Activated T-cell treated with anti-CD3 and anti-CD28 coated beads, Interleukin-2, amount 50 U/mL, for 72 hours (primary cell): ENCODE results near the gene RPS27A. TPM values are rescaled to one million over a fixed set of nuclear protein-coding genes. Genes with fewer than 3 reads are reported as not detected.
"Not testable (repeated sequence)": the region's sequence is repeated elsewhere in the genome, so short reads cannot be mapped to it uniquely, and the experiment has no call there.

Experiments used
- ATAC-seq, 2 donors: fragments of 150-1000 bp; cut with Tn5 transposase; replicated peaks in 1 of 2; 2 replicates each; pipeline ENCODE4 v1.10.0; 2021; ENCODE audit warnings: moderate library complexity in 2 of 2, mild to moderate bottlenecking in 1 of 2
- DNase-seq, 2 donors: peaks; one replicate each; pipeline ENCODE4 v3.0.0; 2021 to 2022; ENCODE audit warnings: mixed read lengths in 1 of 2
- H3K27ac Mint-ChIP-seq: one replicate; pipeline ENCODE4 v1.8.0; 2022; ENCODE audit warnings: mild to moderate bottlenecking, moderate library complexity, mixed read lengths
- H3K27me3 Mint-ChIP-seq: one replicate; pipeline ENCODE4 v1.8.0; 2022; ENCODE audit warnings: low read depth, mixed read lengths
- H3K36me3 Mint-ChIP-seq, 2 donors: one replicate each; pipeline ENCODE4 v1.8.0; 2022; ENCODE audit warnings: mixed read lengths in 2 of 2, mild to moderate bottlenecking in 1 of 2; ENCODE audit not compliant: insufficient read depth in 2 of 2
- H3K4me1 Mint-ChIP-seq: one replicate; pipeline ENCODE4 v1.8.0; 2022; ENCODE audit warnings: low read depth, mixed read lengths
- H3K4me3 Mint-ChIP-seq, 2 donors: one replicate each; pipeline ENCODE4 v1.8.0; 2022; ENCODE audit warnings: mild to moderate bottlenecking in 2 of 2, mixed read lengths in 2 of 2, moderate library complexity in 2 of 2
- H3K9me3 Mint-ChIP-seq, 2 donors: one replicate each; pipeline ENCODE4 v1.8.0; 2022; ENCODE audit warnings: mixed read lengths in 2 of 2
- total RNA-seq, 2 donors: library from RNA; stranded (reverse); gene quantifications; one replicate each; pipeline ENCODE4 v1.2.3, GENCODE V29; 2022

Gene RPS27A
- total RNA-seq, 2 donors from 2014 or later, result 1,242 to 1,391 TPM

DNA sequence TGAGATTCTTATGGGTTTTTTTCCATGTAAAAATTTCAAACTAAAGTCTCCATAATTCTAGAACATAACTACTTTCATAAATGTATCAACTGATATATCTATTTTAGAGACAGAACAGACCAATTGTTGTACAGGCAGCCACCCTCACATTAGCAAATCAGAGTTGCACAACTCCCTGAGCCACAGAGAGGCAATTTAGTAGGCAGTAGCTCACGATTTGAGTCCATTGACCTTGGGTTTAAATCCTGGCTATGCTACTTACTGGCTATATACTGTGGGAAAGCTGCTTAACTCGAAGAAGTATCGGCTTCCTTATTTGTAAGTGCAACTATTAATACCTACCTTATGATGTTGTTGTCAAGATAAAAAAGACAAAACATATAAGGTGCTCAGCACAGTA is 20.3 kb downstream of the RPS27A start:
- no peak for DNase-seq
- H3K36me3 Mint-ChIP-seq, result peaks cover 2 to 11% of the 10 kb centered on the region in 2 donors
- H3K4me3 Mint-ChIP-seq, result no peak overlapping the region
- ATAC-seq, result no peak
- H3K4me1 Mint-ChIP-seq, result no peaks in the 10 kb centered on the region
- no peak overlapping the region for H3K27ac Mint-ChIP-seq
- no peaks in the 10 kb centered on the region for H3K27me3 Mint-ChIP-seq
- no peaks in the 10 kb centered on the region for H3K9me3 Mint-ChIP-seq

DNA sequence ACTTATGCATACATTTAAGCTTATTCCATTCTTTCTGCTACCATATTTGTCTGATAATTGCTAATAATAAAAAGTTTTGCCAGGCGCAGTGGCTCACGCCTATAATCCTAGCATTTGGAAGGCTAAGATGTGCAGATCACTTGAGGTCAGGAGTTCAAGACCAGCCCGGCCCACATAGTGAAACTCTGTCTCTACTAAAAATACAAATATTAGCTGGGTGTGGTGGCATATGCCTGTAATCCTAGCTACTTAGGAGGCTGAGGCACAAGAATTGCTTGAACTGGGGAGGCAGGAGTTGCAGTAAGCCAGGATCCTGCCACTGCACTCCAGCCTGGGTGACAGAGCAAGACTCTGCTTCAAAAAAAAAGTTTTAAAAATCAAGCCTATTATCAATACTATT is 27.1 kb downstream of the RPS27A start:
- not testable (repeated sequence) for H3K9me3 Mint-ChIP-seq, ATAC-seq, H3K27ac Mint-ChIP-seq, H3K4me3 Mint-ChIP-seq, DNase-seq, H3K27me3 Mint-ChIP-seq, H3K4me1 Mint-ChIP-seq
- H3K36me3 Mint-ChIP-seq, result peaks cover 1 to 15% of the 10 kb centered on the region in 2 donors

DNA sequence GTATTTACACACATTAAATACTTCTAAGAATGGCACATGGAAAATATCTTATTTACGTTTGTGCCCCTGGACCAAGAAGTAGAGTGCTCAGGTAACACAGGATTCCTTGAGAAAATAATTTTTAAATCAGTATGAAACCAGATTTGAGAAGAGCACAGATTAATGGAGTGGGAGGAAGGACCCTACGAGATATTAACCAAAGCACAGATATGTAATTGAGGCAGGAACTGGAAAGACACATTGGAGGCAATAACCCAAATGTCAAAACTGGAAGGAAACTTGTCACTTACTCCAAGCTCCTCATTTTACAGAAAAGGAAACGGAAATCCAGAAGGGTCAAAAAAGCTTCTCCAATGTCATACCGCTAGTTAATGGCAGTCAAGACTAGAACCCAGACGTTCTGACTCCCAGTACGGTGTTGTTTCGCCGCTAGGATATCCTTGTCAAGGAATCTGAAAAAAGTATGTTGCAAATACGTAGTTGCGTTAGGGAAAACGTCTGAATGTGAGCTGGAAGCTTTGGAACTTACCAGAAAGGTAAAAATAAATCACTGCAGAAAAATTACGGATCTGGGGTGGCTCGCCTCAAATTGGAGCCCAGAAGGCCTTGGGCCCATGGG is 35.9 kb downstream of the RPS27A start:
- H3K9me3 Mint-ChIP-seq, result no peaks in the 10 kb centered on the region
- no peak for ATAC-seq
- no peak for DNase-seq
- peak overlapping the region; percentile 98 to 100 for H3K4me3 Mint-ChIP-seq
- no peaks in the 10 kb centered on the region for H3K27me3 Mint-ChIP-seq
- H3K36me3 Mint-ChIP-seq, result peaks cover 2 to 11% of the 10 kb centered on the region in 2 donors
- peaks cover 23% of the 10 kb centered on the region for H3K4me1 Mint-ChIP-seq
- peak overlapping the region; percentile 100 for H3K27ac Mint-ChIP-seq

DNA sequence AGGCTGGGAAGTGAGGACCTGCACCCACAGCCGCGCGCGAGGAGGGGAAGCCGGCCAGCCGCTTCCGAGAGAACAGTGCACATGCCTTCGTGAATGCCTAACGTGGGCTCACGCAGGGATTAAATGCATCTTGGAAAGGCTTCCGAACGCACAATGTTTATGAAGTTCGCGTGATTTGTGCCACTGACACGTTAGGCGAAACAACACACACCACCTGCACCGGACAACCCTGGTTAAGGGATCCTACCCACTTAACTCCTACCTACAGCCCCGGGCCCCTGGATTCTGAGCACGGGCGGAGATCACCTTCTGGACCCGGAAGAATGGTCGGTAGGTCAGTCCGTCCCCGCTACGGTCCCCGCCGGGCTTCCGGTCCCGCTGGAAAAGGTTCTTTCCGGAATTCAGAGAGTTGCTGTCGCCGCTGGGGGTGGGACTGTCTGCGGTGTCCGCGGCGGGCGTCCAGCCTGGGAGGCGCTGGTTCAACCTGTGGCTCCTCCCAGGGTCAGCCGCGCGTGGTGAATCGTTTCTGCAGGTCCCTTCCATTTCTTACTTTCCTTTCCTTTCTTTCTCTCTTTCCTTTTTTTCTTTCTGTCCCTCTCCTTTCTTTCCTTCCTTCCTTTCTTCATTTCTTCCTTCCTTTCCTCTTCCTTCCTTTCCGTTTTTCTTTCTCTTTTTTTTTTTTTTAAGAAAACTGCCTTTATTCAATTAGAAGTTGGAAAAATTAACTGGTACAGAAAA is 36.6 kb downstream of the RPS27A start, which contains the start of gene MTIF2:
Gene MTIF2, minus strand, starts transcription at position 325 of the 738 bp plus-strand sequence. CDS start 5,373 bp downstream, outside the sequence.
- peak; percentile 99 for ATAC-seq
- no peaks in the 10 kb centered on the region for H3K27me3 Mint-ChIP-seq
- H3K27ac Mint-ChIP-seq, result peak within 1 kb of the TSS; percentile 100
- no peaks in the 10 kb centered on the region for H3K9me3 Mint-ChIP-seq
- DNase-seq, result peak; percentile 92 to 94
- peaks cover 2 to 7% of the 10 kb centered on the region in 2 donors for H3K36me3 Mint-ChIP-seq
- peaks cover 23% of the 10 kb centered on the region for H3K4me1 Mint-ChIP-seq
- peak within 1 kb of the TSS; percentile 98 to 100 for H3K4me3 Mint-ChIP-seq

DNA sequence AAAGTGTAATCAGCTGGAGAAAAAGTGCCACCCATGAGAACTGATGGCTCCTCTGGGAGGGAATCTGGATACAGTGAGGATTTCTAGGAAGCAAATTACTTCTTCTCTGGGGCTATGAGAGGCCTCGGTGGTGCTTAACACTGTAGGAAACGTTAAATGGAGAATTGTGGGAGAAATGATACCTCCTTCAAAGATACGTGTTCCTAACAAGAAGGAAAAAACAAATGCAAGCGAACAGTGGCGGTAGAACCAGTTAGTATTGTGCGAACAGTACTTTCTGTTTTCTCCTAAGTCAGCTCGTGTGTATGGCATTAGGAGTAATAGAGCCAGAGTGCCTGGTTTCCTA is 37.1 kb downstream of the RPS27A start:
- H3K36me3 Mint-ChIP-seq, result peaks cover 2 to 5% of the 10 kb centered on the region in 2 donors
- peak overlapping the region; percentile 100 for H3K27ac Mint-ChIP-seq
- DNase-seq (no peak), ATAC-seq (no peak)
- peak overlapping the region; percentile 98 to 100 for H3K4me3 Mint-ChIP-seq
- no peaks in the 10 kb centered on the region for H3K9me3 Mint-ChIP-seq
- no peaks in the 10 kb centered on the region for H3K27me3 Mint-ChIP-seq
- peaks cover 23% of the 10 kb centered on the region for H3K4me1 Mint-ChIP-seq

DNA sequence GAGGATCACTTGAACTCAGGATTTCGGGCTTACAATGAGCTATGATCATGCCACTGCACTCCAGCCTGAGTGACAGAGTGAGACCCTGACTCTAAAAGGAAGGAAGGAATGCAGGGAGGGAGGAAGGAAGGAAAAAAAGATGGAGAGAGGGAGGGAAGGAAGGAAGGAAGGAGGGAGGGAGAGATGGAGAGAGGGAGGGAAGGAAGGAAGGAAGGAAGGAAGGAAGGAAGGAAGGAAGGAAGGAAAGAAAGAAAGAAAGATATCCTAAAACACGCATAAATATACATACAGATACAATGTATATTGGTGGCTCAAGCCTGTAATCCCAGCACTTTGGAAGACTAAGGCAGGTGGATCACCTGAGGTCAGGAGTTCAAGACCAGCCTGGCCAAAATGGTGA is 41.9 kb downstream of the RPS27A start:
- not testable (repeated sequence) for H3K9me3 Mint-ChIP-seq, DNase-seq, H3K36me3 Mint-ChIP-seq, H3K27me3 Mint-ChIP-seq, H3K4me3 Mint-ChIP-seq, H3K27ac Mint-ChIP-seq, ATAC-seq
- H3K4me1 Mint-ChIP-seq, result peaks cover 10% of the 10 kb centered on the region

DNA sequence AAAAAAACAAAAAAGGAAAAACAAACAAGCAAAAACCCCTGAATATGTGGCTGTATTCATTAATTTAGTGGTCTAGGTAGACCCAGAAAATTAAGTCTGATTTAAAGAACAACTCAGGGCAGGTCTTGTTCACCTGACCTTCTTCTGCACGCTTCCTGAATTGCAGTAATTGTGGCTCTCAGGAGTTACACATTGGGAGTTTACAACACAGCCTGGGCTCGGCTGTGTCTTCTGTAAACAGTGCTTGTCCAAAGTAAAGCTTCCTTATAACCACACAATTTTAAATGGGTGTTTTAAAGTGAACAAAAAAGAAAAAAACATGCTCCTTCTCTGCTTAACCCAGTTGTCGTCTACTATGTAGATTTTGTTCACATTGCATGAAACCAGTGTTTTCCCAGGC is 44.8 kb downstream of the RPS27A start:
- peaks cover 9% of the 10 kb centered on the region for H3K4me1 Mint-ChIP-seq
- H3K9me3 Mint-ChIP-seq, result no peaks in the 10 kb centered on the region
- ATAC-seq (no peak), DNase-seq (no peak)
- H3K36me3 Mint-ChIP-seq, result no peaks in the 10 kb centered on the region
- no peaks in the 10 kb centered on the region for H3K27me3 Mint-ChIP-seq
- H3K4me3 Mint-ChIP-seq, result no peak overlapping the region
- no peak overlapping the region for H3K27ac Mint-ChIP-seq

DNA sequence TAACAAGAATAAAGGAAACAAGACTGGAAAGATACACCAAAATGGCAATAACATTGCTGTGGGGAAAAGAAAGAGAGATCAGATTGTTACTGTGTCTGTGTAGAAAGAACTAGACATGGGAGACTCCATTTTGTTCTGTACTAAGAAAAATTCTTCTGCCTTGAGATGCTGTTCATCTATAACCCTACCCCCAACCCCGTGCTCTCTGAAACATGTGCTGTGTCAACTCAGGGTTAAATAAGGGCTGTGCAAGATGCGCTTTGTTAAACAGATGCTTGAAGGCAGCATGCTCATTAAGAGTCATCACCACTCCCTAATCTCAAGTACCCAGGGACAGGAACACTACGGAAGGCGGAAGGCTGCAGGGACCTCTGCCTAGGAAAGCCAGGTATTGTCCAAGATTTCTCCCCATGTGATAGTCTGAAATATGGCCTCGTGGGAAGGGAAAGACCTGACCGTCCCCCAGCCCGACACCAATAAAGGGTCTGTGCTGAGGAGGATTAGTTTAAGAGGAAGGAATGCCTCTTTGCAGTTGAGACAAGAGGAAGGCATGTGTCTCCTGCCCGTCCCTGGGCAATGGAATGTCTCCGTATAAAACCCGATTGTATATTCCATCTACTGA is 46.8 kb downstream of the RPS27A start:
- not testable (repeated sequence) for H3K4me3 Mint-ChIP-seq, ATAC-seq, H3K9me3 Mint-ChIP-seq, DNase-seq, H3K36me3 Mint-ChIP-seq, H3K27ac Mint-ChIP-seq, H3K27me3 Mint-ChIP-seq
- peaks cover 18% of the 10 kb centered on the region for H3K4me1 Mint-ChIP-seq

DNA sequence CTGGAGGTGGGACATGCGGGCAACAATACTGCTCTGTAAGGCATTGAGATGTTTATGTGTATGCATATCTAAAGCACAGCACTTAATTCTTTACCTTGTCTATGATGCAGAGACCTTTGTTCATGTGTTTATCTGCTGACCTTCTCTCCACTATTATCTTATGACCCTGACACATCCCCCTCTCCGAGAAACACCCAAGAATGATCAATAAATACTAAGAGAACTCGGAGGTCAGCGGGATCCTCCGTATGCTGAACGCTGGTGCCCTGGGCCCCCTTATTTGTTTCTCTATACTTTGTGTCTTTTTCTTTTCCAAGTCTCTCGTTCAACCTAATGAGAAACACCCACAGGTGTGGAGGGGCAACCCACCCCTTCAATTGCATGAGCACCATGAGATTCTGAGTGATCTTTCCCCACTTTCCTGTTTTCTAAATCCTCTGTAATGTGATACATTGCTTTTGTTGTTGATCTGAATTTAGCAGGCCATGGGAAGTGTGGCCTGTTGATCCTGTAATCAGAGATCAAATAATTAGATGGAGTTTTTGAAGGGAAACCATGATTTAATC is 47.5 kb downstream of the RPS27A start:
- DNase-seq, H3K4me3 Mint-ChIP-seq, H3K9me3 Mint-ChIP-seq, H3K27ac Mint-ChIP-seq, ATAC-seq, H3K36me3 Mint-ChIP-seq, H3K27me3 Mint-ChIP-seq: not testable (repeated sequence)
- H3K4me1 Mint-ChIP-seq, result peaks cover 21% of the 10 kb centered on the region

DNA sequence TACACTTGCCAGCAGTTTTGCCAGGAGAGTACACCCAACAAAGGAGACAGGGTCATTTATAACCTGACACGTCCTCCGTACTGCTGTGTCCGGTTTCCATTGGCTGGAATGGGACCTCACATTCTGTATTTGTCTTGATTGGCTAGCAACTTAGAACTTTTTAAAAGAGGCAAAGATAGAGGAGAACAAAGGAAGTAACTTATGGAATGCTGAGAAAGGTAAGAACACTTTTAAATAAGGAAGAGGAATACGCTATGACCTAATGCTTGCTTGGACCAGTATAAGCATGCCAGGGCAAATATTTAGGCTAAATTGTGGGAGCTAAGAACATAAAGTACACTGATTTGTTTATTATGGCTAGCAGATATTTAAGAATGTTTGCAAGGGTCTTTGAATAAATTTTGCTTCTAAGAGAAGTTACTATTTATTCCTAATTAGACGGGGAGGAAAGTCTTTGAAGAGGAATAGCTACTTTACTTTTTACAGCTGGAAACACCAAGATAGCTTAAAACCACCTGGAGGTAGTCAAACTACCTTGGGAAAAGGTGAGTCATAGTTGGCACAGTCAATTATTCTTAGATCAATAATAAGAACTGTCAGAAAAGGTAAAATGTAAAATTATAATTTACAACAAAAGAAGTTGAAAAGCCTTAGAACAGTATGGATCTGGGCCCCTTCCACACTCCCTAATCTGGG is 48.5 kb downstream of the RPS27A start:
- not testable (repeated sequence) for DNase-seq, H3K36me3 Mint-ChIP-seq, ATAC-seq, H3K27me3 Mint-ChIP-seq, H3K9me3 Mint-ChIP-seq
- H3K4me3 Mint-ChIP-seq, result peak overlapping the region; percentile 41 to 79
- peak overlapping the region; percentile 40 for H3K27ac Mint-ChIP-seq
- peaks cover 24% of the 10 kb centered on the region for H3K4me1 Mint-ChIP-seq

DNA sequence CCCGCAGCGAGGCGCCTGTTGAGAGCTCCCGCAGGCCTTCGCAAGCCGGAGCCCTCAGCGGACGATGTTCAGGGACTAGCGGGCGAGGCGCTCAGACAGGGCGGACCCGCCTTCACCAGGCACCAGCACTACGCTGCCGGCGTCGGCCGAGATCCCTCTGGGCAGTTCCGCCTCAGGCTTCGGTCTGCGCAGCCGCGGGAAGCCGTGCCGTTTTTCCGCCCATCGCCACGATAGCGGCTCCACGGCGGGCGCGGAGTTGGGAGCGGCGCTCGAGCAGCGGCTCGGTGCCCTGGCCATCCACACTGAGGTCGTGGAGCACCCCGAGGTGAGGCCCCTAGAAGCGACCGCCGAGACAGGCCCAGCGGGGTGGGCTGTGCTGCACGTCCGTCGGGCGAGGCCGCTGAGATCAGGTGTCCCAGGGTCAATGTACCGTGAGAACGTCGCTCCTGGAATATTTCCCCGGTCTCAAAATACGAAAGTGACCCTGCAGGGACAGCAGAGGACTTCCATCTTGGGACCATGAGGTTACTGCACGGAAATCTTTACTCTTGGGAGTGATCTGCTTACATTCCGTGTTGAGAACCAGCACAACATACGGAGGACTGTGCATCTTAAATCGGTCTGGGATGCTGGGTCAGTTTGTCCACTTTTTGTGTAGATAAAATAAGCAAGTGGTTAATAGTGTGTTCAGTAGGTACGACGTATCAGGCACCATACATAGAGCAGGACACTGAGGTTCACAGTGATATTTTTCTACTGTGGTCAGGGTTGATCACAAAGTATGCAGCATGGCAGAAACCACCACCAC is 49.8 kb downstream of the RPS27A start:
- Mint-ChIP-seq H3K27ac (peak overlapping the region; percentile 88), H3K4me1 (peaks cover 24% of the 10 kb centered on the region), H3K27me3 (no peaks in the 10 kb centered on the region), H3K9me3 (no peaks in the 10 kb centered on the region), H3K4me3 (peak overlapping the region; percentile 89 to 96), H3K36me3 (no peaks in the 10 kb centered on the region)
- DNase-seq (peak; percentile 89 to 91), ATAC-seq (peak; percentile 99 to 100)

DNA sequence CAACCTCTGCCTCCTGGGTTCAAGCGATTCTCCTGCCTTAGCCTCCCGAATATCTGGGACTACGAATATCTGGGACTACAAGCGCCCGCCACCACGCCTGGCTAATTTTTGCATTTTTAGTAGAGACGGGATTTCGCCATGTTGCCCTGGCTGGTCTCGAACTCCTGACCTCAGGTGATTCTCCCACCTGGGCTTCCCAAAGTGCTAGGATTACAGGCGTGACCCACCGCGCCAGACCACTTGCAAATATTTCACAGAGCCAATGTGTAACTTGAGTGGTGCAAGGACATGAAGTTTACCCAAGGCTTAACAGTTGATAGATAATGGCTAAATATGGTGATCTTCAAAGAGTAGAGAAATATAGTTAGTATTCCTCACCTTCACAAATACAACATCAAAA is 50.6 kb downstream of the RPS27A start:
- no peak for ATAC-seq
- Mint-ChIP-seq H3K36me3 (no peaks in the 10 kb centered on the region), H3K27ac (no peak overlapping the region), H3K4me1 (peaks cover 24% of the 10 kb centered on the region), H3K9me3 (no peaks in the 10 kb centered on the region), H3K4me3 (peak overlapping the region; percentile 37 to 89), H3K27me3 (no peaks in the 10 kb centered on the region)
- no peak for DNase-seq
